GM18502 (cell line): ENCODE results near the gene RBM39.
"Not testable (repeated sequence)": the region's sequence is repeated elsewhere in the genome, so short reads cannot be mapped to it uniquely, and the experiment has no call there.

Experiments
- ATAC-seq: cut with Tn5 transposase; IDR thresholded peaks from one replicate; pipeline ENCODE4 v1.9.1; 2021; ENCODE audit warnings: mild to moderate bottlenecking; ENCODE audit not compliant: unreplicated experiment, poor library complexity

RBM39 gene

GRCh38 chr20:35690265-35690664 is 51.8 kb downstream of the RBM39 start:
- no peak for ATAC-seq

- ATAC-seq, result not testable (repeated sequence)
Measured at GRCh38 chr20:35686872-35687271, 55.2 kb downstream of the RBM39 start.

GRCh38 chr20:35685368-35685767 is 56.7 kb downstream of the RBM39 start:
- ATAC-seq, result not testable (repeated sequence)

GRCh38 chr20:35681960-35682359 is 60.1 kb downstream of the RBM39 start:
- ATAC-seq, result no peak

GRCh38 chr20:35680452-35681183 is 61.4 kb downstream of the RBM39 start:
- no peak for ATAC-seq

- ATAC-seq, result no peak
Measured at GRCh38 chr20:35674921-35675320, 67.1 kb downstream of the RBM39 start.

GRCh38 chr20:35673884-35674283 is 68.2 kb downstream of the RBM39 start:
- ATAC-seq, result no peak

GRCh38 chr20:35669681-35670080 is 72.4 kb downstream of the RBM39 start:
- no peak for ATAC-seq

- ATAC-seq, result no peak
Measured at GRCh38 chr20:35669221-35669620, 72.8 kb downstream of the RBM39 start.

- ATAC-seq, result no peak
Measured at GRCh38 chr20:35665949-35666288, 76.1 kb downstream of the RBM39 start.

GRCh38 chr20:35664466-35665206 is 77.4 kb downstream of the RBM39 start, which contains the start of the genes CPNE1 and RBM12:
Gene CPNE1 (minus strand): TSS chr20:35664900. CDS start chr20:35632923, 31,977 bp downstream.
Gene RBM12 (minus strand): TSS chr20:35664900. CDS start chr20:35655322, 9,578 bp downstream.
- peak; percentile 75 for ATAC-seq

GRCh38 chr20:35663516-35664465 is 78.3 kb downstream of the RBM39 start:
- peak; percentile 31 for ATAC-seq

GRCh38 chr20:35662551-35662950 is 79.5 kb downstream of the RBM39 start:
- no peak for ATAC-seq

- no peak for ATAC-seq
Measured at GRCh38 chr20:35661908-35662307, 80.2 kb downstream of the RBM39 start.

GRCh38 chr20:35661053-35661452 is 81.0 kb downstream of the RBM39 start:
- ATAC-seq, result no peak

GRCh38 chr20:35660122-35660937 is 81.7 kb downstream of the RBM39 start:
- ATAC-seq, result no peak

- no peak for ATAC-seq
Measured at GRCh38 chr20:35657271-35657670, 84.8 kb downstream of the RBM39 start.

- ATAC-seq, result no peak
Measured at GRCh38 chr20:35654415-35654814, 87.6 kb downstream of the RBM39 start.

GRCh38 chr20:35653893-35654292 is 88.2 kb downstream of the RBM39 start:
- no peak for ATAC-seq
